Upper lobe of left lung (tissue), 6 donors: Measurements from ENCODE around the gene DCLRE1C. TPM values are rescaled to one million over a fixed set of nuclear protein-coding genes. Genes with fewer than 3 reads are reported as not detected.

Source experiments
- ATAC-seq, 2 donors: fragments of 200-7000 bp; cut with Tn5 transposase; one replicate each; pipeline ENCODE4 v1.9.1; 2022; ENCODE audit warnings: mild to moderate bottlenecking in 2 of 2, moderate library complexity in 2 of 2; ENCODE audit not compliant: low FRiP score in 2 of 2
- DNase-seq, 2 donors: peaks; one replicate each; pipeline ENCODE4 v3.0.0-alpha.2; 2019 to 2020
- H3K27ac ChIP-seq, 4 donors: fragments of 200-600 bp; sonication (generic); one replicate each; pipeline ENCODE4 v1.5.1; 2016 to 2019
- H3K27me3 ChIP-seq, 4 donors: fragments of 200-600 bp; sonication (generic); one replicate each; pipeline ENCODE4 v1.5.1; 2017 to 2019
- H3K36me3 ChIP-seq, 4 donors: fragments of 200-600 bp; sonication (generic); one replicate each; pipeline ENCODE4 v1.5.1; 2016 to 2019
- H3K4me1 ChIP-seq, 4 donors: fragments of 200-600 bp; sonication (generic); one replicate each; pipeline ENCODE4 v1.5.1; 2018 to 2019
- H3K4me3 ChIP-seq, 4 donors: fragments of 200-600 bp; sonication (generic); one replicate each; pipeline ENCODE4 v1.5.1; 2017 to 2019; ENCODE audit warnings: mild to moderate bottlenecking in 2 of 4, moderate library complexity in 1 of 4
- H3K9me3 ChIP-seq, 4 donors: fragments of 200-600 bp; sonication (generic); one replicate each; pipeline ENCODE4 v1.5.1; 2018 to 2019
- CTCF ChIP-seq, 6 experiments: fragments of 450-650 bp in 4 of 6; fragments of 200-600 bp in 2 of 6; sonication (generic) in 2 of 6; IDR thresholded peaks; one replicate each; pipeline ENCODE4 v1.5.1; 2016 to 2019; ENCODE audit warnings: antibody characterized with exemption in 6 of 6
- EP300 ChIP-seq, 4 donors: sonication (generic); formaldehyde crosslinking; IDR thresholded peaks; one replicate each; pipeline ENCODE4 v1.5.1; 2017; ENCODE audit warnings: antibody characterized with exemption in 4 of 4, control low read depth in 2 of 4
- POLR2A ChIP-seq, 4 donors: fragments of 450-650 bp; IDR thresholded peaks; one replicate each; pipeline ENCODE4 v1.5.1; 2016 to 2017; ENCODE audit warnings: antibody characterized with exemption in 4 of 4, mild to moderate bottlenecking in 2 of 4
- POLR2AphosphoS5 ChIP-seq, 2 donors: sonication (generic); formaldehyde crosslinking; IDR thresholded peaks; one replicate each; pipeline ENCODE4 v1.5.1; 2017; ENCODE audit warnings: antibody characterized with exemption in 2 of 2
- WGBS, 2 donors: methylation state at CpG; one replicate each; pipeline ENCODE4 v1.1.5; 2017 to 2018; 5-methylcytosine and 5-hydroxymethylcytosine counted together
- total RNA-seq, 6 donors: library from RNA; depleted of rRNA in 4 of 6; stranded (reverse); fragments of >200 nt in 4 of 6; gene quantifications; one replicate each; pipeline versions ENCODE4 v1.1.0 to v1.2.1, GENCODE V29; 2016 to 2021
- donor health status: DM: no; HTN: no; CAD: no; lungs with moderate emphysema.
- donor health status: DM: no; HTN: yes; CAD: no; lungs with severe emphysema.

Gene DCLRE1C
- total RNA-seq, 6 donors from 2014 or later = 8.8 to 19.9 (median 10.9) TPM

- Histone ChIP-seq H3K36me3 (peaks cover 2 to 34% (median 15%) of the 10 kb centered on the region in 4 donors), H3K4me3 (no peak overlapping the region), H3K27ac (no peak overlapping the region), H3K27me3 (no peaks in the 10 kb centered on the region), H3K4me1 (no peaks in the 10 kb centered on the region), H3K9me3 (no peaks in the 10 kb centered on the region)
- no peak for DNase-seq
- 81 to 82% methylated on average over 2 of the region's 2 CpGs for WGBS, 2 donors
- TF ChIP-seq CTCF (IDR thresholded peaks at IDR 0.05) = no peak
- no peak for TF ChIP-seq POLR2A (IDR thresholded peaks at IDR 0.05)
- no peak for TF ChIP-seq EP300 (IDR thresholded peaks at IDR 0.05)
- ATAC-seq = no peak
Observed at GRCh38 chr10:14905890-14906289, 48.0 kb downstream of the DCLRE1C start.

GRCh38 chr10:14904864-14905263 is 49.0 kb downstream of the DCLRE1C start:
- Histone ChIP-seq H3K36me3 (peaks cover 0 to 29% (median 14%) of the 10 kb centered on the region in 4 donors), H3K27me3 (no peaks in the 10 kb centered on the region), H3K27ac (no peak overlapping the region), H3K9me3 (no peaks in the 10 kb centered on the region), H3K4me3 (no peak overlapping the region), H3K4me1 (no peaks in the 10 kb centered on the region)
- 88 to 96% methylated on average over 2 of the region's 2 CpGs for WGBS, 2 donors
- DNase-seq (no peak), ATAC-seq (no peak)
- no peak for TF ChIP-seq CTCF (IDR thresholded peaks at IDR 0.05)
- TF ChIP-seq POLR2A (IDR thresholded peaks at IDR 0.05) = no peak
- TF ChIP-seq POLR2AphosphoS5 (IDR thresholded peaks at IDR 0.05) = no peak
- no peak for TF ChIP-seq EP300 (IDR thresholded peaks at IDR 0.05)

GRCh38 chr10:14904316-14904732 is 49.6 kb downstream of the DCLRE1C start:
- TF ChIP-seq POLR2AphosphoS5 (IDR thresholded peaks at IDR 0.05) = no peak
- no peak for TF ChIP-seq EP300 (IDR thresholded peaks at IDR 0.05)
- peak in 5 of 6 experiments; percentile 12 to 43 (median 37) for TF ChIP-seq CTCF (IDR thresholded peaks at IDR 0.05)
- TF ChIP-seq POLR2A (IDR thresholded peaks at IDR 0.05) = no peak
- Histone ChIP-seq H3K4me1 (no peaks in the 10 kb centered on the region), H3K27ac (no peak overlapping the region), H3K27me3 (no peaks in the 10 kb centered on the region), H3K4me3 (no peak overlapping the region), H3K36me3 (peaks cover 0 to 26% (median 14%) of the 10 kb centered on the region in 4 donors), H3K9me3 (no peaks in the 10 kb centered on the region)
- ATAC-seq = no peak
- 53 to 55% methylated on average over 1 of the region's 1 CpG for WGBS, 2 donors
- DNase-seq = no peak

- DNase-seq (no peak), ATAC-seq (no peak)
- no peaks in the 10 kb centered on the region for H3K27me3 ChIP-seq
- no peak overlapping the region for H3K27ac ChIP-seq
- no peaks in the 10 kb centered on the region for H3K9me3 ChIP-seq
- WGBS, 2 donors = 93 to 97% methylated on average over 1 of the region's 1 CpG
- no peak for TF ChIP-seq POLR2AphosphoS5 (IDR thresholded peaks at IDR 0.05)
- no peak for TF ChIP-seq CTCF (IDR thresholded peaks at IDR 0.05)
- no peak for TF ChIP-seq EP300 (IDR thresholded peaks at IDR 0.05)
- TF ChIP-seq POLR2A (IDR thresholded peaks at IDR 0.05) = no peak
- no peaks in the 10 kb centered on the region for H3K36me3 ChIP-seq
- no peaks in the 10 kb centered on the region for H3K4me1 ChIP-seq
- H3K4me3 ChIP-seq = no peak overlapping the region
Observed at GRCh38 chr10:14891151-14891550, 62.7 kb downstream of the DCLRE1C start.

GRCh38 chr10:14889318-14889717 is 64.6 kb downstream of the DCLRE1C start:
- no peaks in the 10 kb centered on the region for H3K27me3 ChIP-seq
- no peak overlapping the region for H3K4me3 ChIP-seq
- TF ChIP-seq POLR2AphosphoS5 (IDR thresholded peaks at IDR 0.05) (no peak), EP300 (IDR thresholded peaks at IDR 0.05) (no peak), CTCF (IDR thresholded peaks at IDR 0.05) (peak in 1 of 6 experiments; percentile 15), POLR2A (IDR thresholded peaks at IDR 0.05) (no peak)
- H3K27ac ChIP-seq = no peak overlapping the region
- ATAC-seq = no peak
- no peaks in the 10 kb centered on the region for H3K9me3 ChIP-seq
- H3K36me3 ChIP-seq = no peaks in the 10 kb centered on the region
- no peaks in the 10 kb centered on the region for H3K4me1 ChIP-seq
- WGBS, 2 donors = 95 to 96% methylated on average over 2 of the region's 2 CpGs
- DNase-seq = no peak
